GM23338 (cell line): ENCODE data around the gene QKI. TPM values are rescaled to one million over a fixed set of nuclear protein-coding genes. Genes with fewer than 3 reads are reported as not detected.

Experiments used
- ATAC-seq: fragments of 200-7000 bp; cut with Tn5 transposase; 3 replicates; pipeline ENCODE4 v1.9.1; 2020
- DNase-seq: peaks from one replicate; pipeline ENCODE4 v3.0.0-alpha.2; 2015; ENCODE audit warnings: low spot score
- H2AFZ ChIP-seq: fragments of 200-600 bp; sonication (generic); 2 replicates; pipeline ENCODE4 v1.8.0; 2016; ENCODE audit warnings: antibody characterized with exemption, mild to moderate bottlenecking, moderate library complexity
- H3F3A ChIP-seq: fragments of 200-600 bp; sonication (generic); replicated peaks from 2 replicates; pipeline ENCODE4 v1.8.0; 2017; ENCODE audit warnings: antibody characterized with exemption, mixed run types, low read depth
- H3K27ac ChIP-seq: fragments of 200-600 bp; sonication (generic); 2 replicates; pipeline ENCODE4 v1.6.1; 2016; ENCODE audit warnings: low read depth
- H3K27me3 ChIP-seq: fragments of 200-600 bp; sonication (generic); 2 replicates; pipeline ENCODE4 v1.8.0; 2016; ENCODE audit warnings: mild to moderate bottlenecking, mixed run types, moderate library complexity; ENCODE audit not compliant: insufficient read depth
- H3K36me3 ChIP-seq: fragments of 200-600 bp; sonication (generic); 2 replicates; pipeline ENCODE4 v1.8.0; 2016; ENCODE audit warnings: mild to moderate bottlenecking; ENCODE audit not compliant: insufficient read depth
- H3K4me1 ChIP-seq: fragments of 200-600 bp; sonication (generic); 2 replicates; pipeline ENCODE4 v1.8.0; 2016; ENCODE audit warnings: mild to moderate bottlenecking, moderate library complexity; ENCODE audit not compliant: insufficient read depth
- H3K4me2 ChIP-seq: fragments of 200-600 bp; sonication (generic); 2 replicates; pipeline ENCODE4 v1.7.1; 2017; ENCODE audit warnings: mixed run types
- H3K4me3 ChIP-seq: fragments of 200-600 bp; sonication (generic); 2 replicates; pipeline ENCODE4 v1.6.1; 2016; ENCODE audit warnings: mixed run types
- H3K79me2 ChIP-seq: fragments of 200-600 bp; sonication (generic); replicated peaks from 2 replicates; pipeline ENCODE4 v1.8.0; 2017; ENCODE audit warnings: mild to moderate bottlenecking; ENCODE audit not compliant: insufficient read depth
- H3K9me2 ChIP-seq: fragments of 200-600 bp; sonication (generic); 2 replicates; pipeline ENCODE4 v1.8.0; 2017; ENCODE audit not compliant: insufficient read depth
- H4K20me1 ChIP-seq: fragments of 200-600 bp; sonication (generic); replicated peaks from 2 replicates; pipeline ENCODE4 v1.8.0; 2017; ENCODE audit warnings: mild to moderate bottlenecking; ENCODE audit not compliant: insufficient read depth
- H3K27ac Mint-ChIP-seq: 2 replicates; pipeline ENCODE4 v1.8.0; 2020; ENCODE audit warnings: inconsistent platforms, mild to moderate bottlenecking, moderate library complexity, mixed read lengths
- H3K27me3 Mint-ChIP-seq: 3 replicates; pipeline ENCODE4 v1.8.0; 2022; ENCODE audit warnings: low read depth, mild to moderate bottlenecking, moderate library complexity, mixed read lengths, inconsistent platforms; ENCODE audit not compliant: insufficient read depth, poor library complexity
- H3K36me3 Mint-ChIP-seq: 3 replicates; pipeline ENCODE4 v1.8.0; 2021; ENCODE audit warnings: low read depth, mild to moderate bottlenecking, inconsistent platforms, moderate library complexity, mixed read lengths
- H3K4me1 Mint-ChIP-seq: 3 replicates; pipeline ENCODE4 v1.8.0; 2020; ENCODE audit warnings: mild to moderate bottlenecking, inconsistent platforms, mixed read lengths
- H3K4me3 Mint-ChIP-seq: 3 replicates; pipeline ENCODE4 v1.8.0; 2021; ENCODE audit warnings: moderate library complexity, mild to moderate bottlenecking, inconsistent platforms, mixed read lengths
- H3K9me3 Mint-ChIP-seq: 3 replicates; pipeline ENCODE4 v1.8.0; 2020; ENCODE audit warnings: moderate library complexity, mild to moderate bottlenecking, inconsistent platforms, mixed read lengths
- CTCF ChIP-seq, 2 experiments: fragments of 200-600 bp in 1 of 2; sonication (generic) in 1 of 2; conservative IDR thresholded peaks; 2 replicates each; pipeline versions ENCODE4 v1.5.1 to v1.6.1; 2016 to 2017; ENCODE audit warnings: antibody characterized with exemption in 2 of 2, low read depth in 2 of 2, mild to moderate bottlenecking in 2 of 2, moderate library complexity in 1 of 2
- ETS1 ChIP-seq: IDR thresholded peaks from 2 replicates; pipeline ENCODE4 v1.6.1; 2016; ENCODE audit warnings: antibody characterized with exemption
- EZH2 ChIP-seq: fragments of 200-600 bp; sonication (generic); IDR thresholded peaks from one replicate; pipeline ENCODE4 v1.8.0; 2017; ENCODE audit warnings: antibody characterized with exemption, mild to moderate bottlenecking, low read depth; ENCODE audit not compliant: unreplicated experiment
- EZH2phosphoT487 ChIP-seq: fragments of 200-600 bp; sonication (generic); IDR thresholded peaks from one replicate; pipeline ENCODE4 v1.8.1; 2018; ENCODE audit warnings: antibody characterized with exemption; ENCODE audit not compliant: unreplicated experiment
- JUNB ChIP-seq: IDR thresholded peaks from one replicate; pipeline ENCODE4 v1.6.1; 2016; ENCODE audit warnings: antibody characterized with exemption; ENCODE audit not compliant: unreplicated experiment
- NANOG ChIP-seq: IDR thresholded peaks from 2 replicates; pipeline ENCODE4 v1.6.1; 2016; ENCODE audit warnings: antibody characterized with exemption, borderline replicate concordance
- POLR2AphosphoS5 ChIP-seq: IDR thresholded peaks from 2 replicates; pipeline ENCODE4 v1.6.1; 2016; ENCODE audit warnings: antibody characterized with exemption, low read depth
- REST ChIP-seq: IDR thresholded peaks from one replicate; pipeline ENCODE4 v1.6.1; 2018; ENCODE audit warnings: antibody characterized with exemption; ENCODE audit not compliant: unreplicated experiment
- ZNF462 ChIP-seq: fragments of 250-450 bp; sonication (Bioruptor Pico); IDR thresholded peaks from 2 replicates; pipeline ENCODE4 v1.5.0; 2020; ENCODE audit warnings: mild to moderate bottlenecking, moderate library complexity
- polyA plus RNA-seq: library from polyadenylated mRNA; unstranded; fragments of >200 nt; fragmentation: Nextera tagmentation; extraction: Ambion mirVana; gene quantifications from 2 replicates; pipeline ENCODE4 v1.2.1, GENCODE V29; 2016
- total RNA-seq: library from RNA; depleted of rRNA; stranded (reverse); fragments of >200 nt; shearing (Covaris generic); gene quantifications from 2 replicates; pipeline ENCODE4 v1.2.3, GENCODE V29; 2014

The QKI gene
- total and polyA plus RNA-seq, 2 experiments from 2014 or later, result 60.8 to 159 TPM

- Histone ChIP-seq H3K4me1 (peaks cover 34% of the 10 kb centered on the region), H3K4me2 (no peak overlapping the region), H3F3A (no peaks in the 10 kb centered on the region), H2AFZ (no peak overlapping the region), H3K27me3 (no peaks in the 10 kb centered on the region), H3K36me3 (no peaks in the 10 kb centered on the region), H3K79me2 (peaks cover 92% of the 10 kb centered on the region), H4K20me1 (peaks cover 39% of the 10 kb centered on the region), H3K9me2 (no peaks in the 10 kb centered on the region), H3K4me3 (no peak overlapping the region), H3K27ac (0 out of 2 replicates have a peak overlapping the region, but pooled peaks have one; percentile 27)
- ATAC-seq (no peak), DNase-seq (no peak)
- Mint-ChIP-seq H3K36me3 (peaks cover 6% of the 10 kb centered on the region; the same call in 2 of the 3 replicates), H3K9me3 (no peaks in the 10 kb centered on the region), H3K4me3 (no peak overlapping the region), H3K27ac (no peak overlapping the region), H3K4me1 (peaks cover 56% of the 10 kb centered on the region), H3K27me3 (no peaks in the 10 kb centered on the region)
- TF ChIP-seq ETS1 (no peak), POLR2AphosphoS5 (no peak), EZH2phosphoT487 (no peak), EZH2 (no peak)
Measured at GRCh38 chr6:163532526-163533078, 118.1 kb downstream of the QKI start.

GRCh38 chr6:163533443-163533842 lies 118.9 kb downstream of the QKI start:
- H3K4me3 Mint-ChIP-seq, result no peak overlapping the region
- H3K36me3 ChIP-seq, result no peaks in the 10 kb centered on the region
- peaks cover 90% of the 10 kb centered on the region for H3K79me2 ChIP-seq
- H3K9me2 ChIP-seq, result no peaks in the 10 kb centered on the region
- peaks cover 33% of the 10 kb centered on the region for H4K20me1 ChIP-seq
- no peak overlapping the region for H2AFZ ChIP-seq
- no peaks in the 10 kb centered on the region for H3K9me3 Mint-ChIP-seq
- peaks cover 41% of the 10 kb centered on the region for H3K4me1 ChIP-seq
- H3K27me3 ChIP-seq, result no peaks in the 10 kb centered on the region
- H3K4me1 Mint-ChIP-seq, result peaks cover 59% of the 10 kb centered on the region
- H3K27me3 Mint-ChIP-seq, result no peaks in the 10 kb centered on the region
- no peak overlapping the region for H3K27ac ChIP-seq
- no peak overlapping the region for H3K4me2 ChIP-seq
- no peak overlapping the region for H3K27ac Mint-ChIP-seq
- ATAC-seq, result no peak
- H3F3A ChIP-seq, result no peaks in the 10 kb centered on the region
- peaks cover 6% of the 10 kb centered on the region; the same call in 2 of the 3 replicates for H3K36me3 Mint-ChIP-seq
- H3K4me3 ChIP-seq, result no peak overlapping the region
- DNase-seq, result no peak
- TF ChIP-seq CTCF (conservative IDR thresholded peaks at IDR 0.05; ENCODE audit: low read depth in 2 of 2) (no peak), POLR2AphosphoS5 (no peak), REST (no peak), NANOG (no peak), JUNB (no peak), ZNF462 (CRISPR knock-in tag) (no peak), EZH2phosphoT487 (no peak)
